ENCODE results near the gene ZDHHC4. TPM values are rescaled to one million over a fixed set of nuclear protein-coding genes. Genes with fewer than 3 reads are reported as not detected.

The ZDHHC4 gene
- total and polyA plus RNA-seq, 10 of the 15 experiments (the other 5 are each of a cell fraction or from before 2014, with no cell fraction given): 30.6 to 74.3 (median 35.8) TPM

DNA sequence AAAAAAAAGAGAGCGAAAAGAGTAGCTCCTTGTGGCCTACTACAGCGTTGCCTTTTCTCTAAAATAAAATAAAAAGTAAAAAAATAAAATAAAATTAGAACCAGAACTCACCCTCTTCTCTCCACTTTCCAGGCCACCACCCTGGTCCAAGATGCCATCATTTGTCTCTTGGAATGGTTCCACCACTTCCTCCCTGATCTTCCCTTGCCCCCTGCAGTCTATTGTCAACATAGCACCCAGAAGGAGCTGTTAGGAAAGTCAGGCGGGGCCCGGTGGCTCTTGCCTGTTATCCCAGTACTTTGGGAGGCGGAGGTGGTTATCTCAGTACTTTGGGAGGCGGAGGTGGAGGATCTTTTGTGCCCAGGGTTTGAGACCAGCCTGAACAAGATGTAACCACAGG lies 18.4 kb upstream of the ZDHHC4 start (continued):
- TF ChIP-seq, protein P1, sequence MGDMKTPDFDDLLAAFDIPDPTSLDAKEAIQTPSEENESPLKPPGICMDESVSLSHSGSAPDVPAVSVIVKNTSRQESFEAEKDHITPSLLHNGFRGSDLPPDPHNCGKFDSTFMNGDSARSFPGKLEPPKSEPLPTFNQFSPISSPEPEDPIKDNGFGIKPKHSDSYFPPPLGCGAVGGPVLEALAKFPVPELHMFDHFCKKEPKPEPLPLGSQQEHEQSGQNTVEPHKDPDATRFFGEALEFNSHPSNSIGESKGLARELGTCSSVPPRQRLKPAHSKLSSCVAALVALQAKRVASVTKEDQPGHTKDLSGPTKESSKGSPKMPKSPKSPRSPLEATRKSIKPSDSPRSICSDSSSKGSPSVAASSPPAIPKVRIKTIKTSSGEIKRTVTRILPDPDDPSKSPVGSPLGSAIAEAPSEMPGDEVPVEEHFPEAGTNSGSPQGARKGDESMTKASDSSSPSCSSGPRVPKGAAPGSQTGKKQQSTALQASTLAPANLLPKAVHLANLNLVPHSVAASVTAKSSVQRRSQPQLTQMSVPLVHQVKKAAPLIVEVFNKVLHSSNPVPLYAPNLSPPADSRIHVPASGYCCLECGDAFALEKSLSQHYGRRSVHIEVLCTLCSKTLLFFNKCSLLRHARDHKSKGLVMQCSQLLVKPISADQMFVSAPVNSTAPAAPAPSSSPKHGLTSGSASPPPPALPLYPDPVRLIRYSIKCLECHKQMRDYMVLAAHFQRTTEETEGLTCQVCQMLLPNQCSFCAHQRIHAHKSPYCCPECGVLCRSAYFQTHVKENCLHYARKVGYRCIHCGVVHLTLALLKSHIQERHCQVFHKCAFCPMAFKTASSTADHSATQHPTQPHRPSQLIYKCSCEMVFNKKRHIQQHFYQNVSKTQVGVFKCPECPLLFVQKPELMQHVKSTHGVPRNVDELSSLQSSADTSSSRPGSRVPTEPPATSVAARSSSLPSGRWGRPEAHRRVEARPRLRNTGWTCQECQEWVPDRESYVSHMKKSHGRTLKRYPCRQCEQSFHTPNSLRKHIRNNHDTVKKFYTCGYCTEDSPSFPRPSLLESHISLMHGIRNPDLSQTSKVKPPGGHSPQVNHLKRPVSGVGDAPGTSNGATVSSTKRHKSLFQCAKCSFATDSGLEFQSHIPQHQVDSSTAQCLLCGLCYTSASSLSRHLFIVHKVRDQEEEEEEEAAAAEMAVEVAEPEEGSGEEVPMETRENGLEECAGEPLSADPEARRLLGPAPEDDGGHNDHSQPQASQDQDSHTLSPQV (IDR thresholded peaks at IDR 0.05): no peak
- TF ChIP-seq ZNF384 (IDR thresholded peaks at IDR 0.05; ENCODE audit: borderline replicate concordance, low read depth, low read length): no peak
- TF ChIP-seq, protein P2, sequence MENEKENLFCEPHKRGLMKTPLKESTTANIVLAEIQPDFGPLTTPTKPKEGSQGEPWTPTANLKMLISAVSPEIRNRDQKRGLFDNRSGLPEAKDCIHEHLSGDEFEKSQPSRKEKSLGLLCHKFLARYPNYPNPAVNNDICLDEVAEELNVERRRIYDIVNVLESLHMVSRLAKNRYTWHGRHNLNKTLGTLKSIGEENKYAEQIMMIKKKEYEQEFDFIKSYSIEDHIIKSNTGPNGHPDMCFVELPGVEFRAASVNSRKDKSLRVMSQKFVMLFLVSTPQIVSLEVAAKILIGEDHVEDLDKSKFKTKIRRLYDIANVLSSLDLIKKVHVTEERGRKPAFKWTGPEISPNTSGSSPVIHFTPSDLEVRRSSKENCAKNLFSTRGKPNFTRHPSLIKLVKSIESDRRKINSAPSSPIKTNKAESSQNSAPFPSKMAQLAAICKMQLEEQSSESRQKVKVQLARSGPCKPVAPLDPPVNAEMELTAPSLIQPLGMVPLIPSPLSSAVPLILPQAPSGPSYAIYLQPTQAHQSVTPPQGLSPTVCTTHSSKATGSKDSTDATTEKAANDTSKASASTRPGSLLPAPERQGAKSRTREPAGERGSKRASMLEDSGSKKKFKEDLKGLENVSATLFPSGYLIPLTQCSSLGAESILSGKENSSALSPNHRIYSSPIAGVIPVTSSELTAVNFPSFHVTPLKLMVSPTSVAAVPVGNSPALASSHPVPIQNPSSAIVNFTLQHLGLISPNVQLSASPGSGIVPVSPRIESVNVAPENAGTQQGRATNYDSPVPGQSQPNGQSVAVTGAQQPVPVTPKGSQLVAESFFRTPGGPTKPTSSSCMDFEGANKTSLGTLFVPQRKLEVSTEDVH (IDR thresholded peaks at IDR 0.05; ENCODE audit: low read depth, partially characterized antibody): no peak
- TF ChIP-seq, protein P3, sequence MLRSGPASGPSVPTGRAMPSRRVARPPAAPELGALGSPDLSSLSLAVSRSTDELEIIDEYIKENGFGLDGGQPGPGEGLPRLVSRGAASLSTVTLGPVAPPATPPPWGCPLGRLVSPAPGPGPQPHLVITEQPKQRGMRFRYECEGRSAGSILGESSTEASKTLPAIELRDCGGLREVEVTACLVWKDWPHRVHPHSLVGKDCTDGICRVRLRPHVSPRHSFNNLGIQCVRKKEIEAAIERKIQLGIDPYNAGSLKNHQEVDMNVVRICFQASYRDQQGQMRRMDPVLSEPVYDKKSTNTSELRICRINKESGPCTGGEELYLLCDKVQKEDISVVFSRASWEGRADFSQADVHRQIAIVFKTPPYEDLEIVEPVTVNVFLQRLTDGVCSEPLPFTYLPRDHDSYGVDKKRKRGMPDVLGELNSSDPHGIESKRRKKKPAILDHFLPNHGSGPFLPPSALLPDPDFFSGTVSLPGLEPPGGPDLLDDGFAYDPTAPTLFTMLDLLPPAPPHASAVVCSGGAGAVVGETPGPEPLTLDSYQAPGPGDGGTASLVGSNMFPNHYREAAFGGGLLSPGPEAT (IDR thresholded peaks at IDR 0.05; ENCODE audit: low read depth): no peak
- TF ChIP-seq, protein P4, sequence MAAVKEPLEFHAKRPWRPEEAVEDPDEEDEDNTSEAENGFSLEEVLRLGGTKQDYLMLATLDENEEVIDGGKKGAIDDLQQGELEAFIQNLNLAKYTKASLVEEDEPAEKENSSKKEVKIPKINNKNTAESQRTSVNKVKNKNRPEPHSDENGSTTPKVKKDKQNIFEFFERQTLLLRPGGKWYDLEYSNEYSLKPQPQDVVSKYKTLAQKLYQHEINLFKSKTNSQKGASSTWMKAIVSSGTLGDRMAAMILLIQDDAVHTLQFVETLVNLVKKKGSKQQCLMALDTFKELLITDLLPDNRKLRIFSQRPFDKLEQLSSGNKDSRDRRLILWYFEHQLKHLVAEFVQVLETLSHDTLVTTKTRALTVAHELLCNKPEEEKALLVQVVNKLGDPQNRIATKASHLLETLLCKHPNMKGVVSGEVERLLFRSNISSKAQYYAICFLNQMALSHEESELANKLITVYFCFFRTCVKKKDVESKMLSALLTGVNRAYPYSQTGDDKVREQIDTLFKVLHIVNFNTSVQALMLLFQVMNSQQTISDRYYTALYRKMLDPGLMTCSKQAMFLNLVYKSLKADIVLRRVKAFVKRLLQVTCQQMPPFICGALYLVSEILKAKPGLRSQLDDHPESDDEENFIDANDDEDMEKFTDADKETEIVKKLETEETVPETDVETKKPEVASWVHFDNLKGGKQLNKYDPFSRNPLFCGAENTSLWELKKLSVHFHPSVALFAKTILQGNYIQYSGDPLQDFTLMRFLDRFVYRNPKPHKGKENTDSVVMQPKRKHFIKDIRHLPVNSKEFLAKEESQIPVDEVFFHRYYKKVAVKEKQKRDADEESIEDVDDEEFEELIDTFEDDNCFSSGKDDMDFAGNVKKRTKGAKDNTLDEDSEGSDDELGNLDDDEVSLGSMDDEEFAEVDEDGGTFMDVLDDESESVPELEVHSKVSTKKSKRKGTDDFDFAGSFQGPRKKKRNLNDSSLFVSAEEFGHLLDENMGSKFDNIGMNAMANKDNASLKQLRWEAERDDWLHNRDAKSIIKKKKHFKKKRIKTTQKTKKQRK (IDR thresholded peaks at IDR 0.05; ENCODE audit: low read depth, low read length): no peak
- no peak for TF ChIP-seq YY1 (IDR thresholded peaks at IDR 0.05; ENCODE audit: low read depth, low read length)
- TF ChIP-seq RAD21 (IDR thresholded peaks at IDR 0.05; ENCODE audit: insufficient read depth, low read depth, low read length): peak; percentile 67
- TF ChIP-seq SMC3 (IDR thresholded peaks at IDR 0.05; ENCODE audit: borderline replicate concordance, low read length): peak; percentile 39; the same call in 1 of the 2 replicates
- TF ChIP-seq SPI1 (IDR thresholded peaks at IDR 0.05; ENCODE audit: borderline replicate concordance, insufficient read depth, low read depth, low read length): peak; percentile 43; the same call in 1 of the 2 replicates
- TF ChIP-seq GABPA (IDR thresholded peaks at IDR 0.05; ENCODE audit: low read depth): no peak
- TF ChIP-seq, protein P5, sequence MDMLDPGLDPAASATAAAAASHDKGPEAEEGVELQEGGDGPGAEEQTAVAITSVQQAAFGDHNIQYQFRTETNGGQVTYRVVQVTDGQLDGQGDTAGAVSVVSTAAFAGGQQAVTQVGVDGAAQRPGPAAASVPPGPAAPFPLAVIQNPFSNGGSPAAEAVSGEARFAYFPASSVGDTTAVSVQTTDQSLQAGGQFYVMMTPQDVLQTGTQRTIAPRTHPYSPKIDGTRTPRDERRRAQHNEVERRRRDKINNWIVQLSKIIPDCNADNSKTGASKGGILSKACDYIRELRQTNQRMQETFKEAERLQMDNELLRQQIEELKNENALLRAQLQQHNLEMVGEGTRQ (IDR thresholded peaks at IDR 0.05; ENCODE audit: borderline replicate concordance, low read depth, low read length): no peak
